GM21360 (cell line): Measurements from ENCODE around the gene FAM117A.
"Not testable (repeated sequence)": the region's sequence is repeated elsewhere in the genome, so short reads cannot be mapped to it uniquely, and the experiment has no call there.

Experiments used
- ATAC-seq: cut with Tn5 transposase; IDR thresholded peaks from one replicate; pipeline ENCODE4 v1.9.1; 2021; ENCODE audit warnings: mild to moderate bottlenecking, moderate library complexity; ENCODE audit not compliant: unreplicated experiment

The FAM117A gene

GRCh38 chr17:49764559-49765180, 739 bp upstream of the FAM117A start:
- ATAC-seq: no peak

GRCh38 chr17:49762151-49762941, 1.6 kb downstream of the FAM117A start:
- no peak for ATAC-seq

- no peak for ATAC-seq
Observed at GRCh38 chr17:49760932-49761558, 2.9 kb downstream of the FAM117A start.

GRCh38 chr17:49760296-49760695, 3.6 kb downstream of the FAM117A start:
- no peak for ATAC-seq

DNA sequence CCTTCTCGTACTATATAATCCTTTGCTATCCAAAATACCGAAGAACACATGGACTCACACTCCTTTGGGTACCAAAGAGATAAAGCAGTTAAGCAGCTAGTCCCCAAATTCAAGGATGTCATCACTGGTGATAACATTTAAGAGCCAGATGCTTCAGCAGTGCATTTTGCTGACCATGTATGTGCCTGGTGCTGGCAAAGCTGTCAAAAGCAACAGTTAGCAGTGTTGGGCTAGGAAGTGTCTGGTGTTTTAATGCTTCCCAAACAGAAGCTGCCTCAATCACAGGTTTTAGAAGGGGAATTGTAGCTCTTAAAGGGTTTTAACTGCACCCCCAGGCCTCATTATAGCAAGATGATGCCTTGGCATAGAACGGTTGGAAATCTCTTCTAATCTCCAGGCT, 4.7 kb downstream of the FAM117A start:
- no peak for ATAC-seq

GRCh38 chr17:49758464-49759010, 5.4 kb downstream of the FAM117A start:
- ATAC-seq: not testable (repeated sequence)

GRCh38 chr17:49757151-49757777, 6.7 kb downstream of the FAM117A start:
- no peak for ATAC-seq

DNA sequence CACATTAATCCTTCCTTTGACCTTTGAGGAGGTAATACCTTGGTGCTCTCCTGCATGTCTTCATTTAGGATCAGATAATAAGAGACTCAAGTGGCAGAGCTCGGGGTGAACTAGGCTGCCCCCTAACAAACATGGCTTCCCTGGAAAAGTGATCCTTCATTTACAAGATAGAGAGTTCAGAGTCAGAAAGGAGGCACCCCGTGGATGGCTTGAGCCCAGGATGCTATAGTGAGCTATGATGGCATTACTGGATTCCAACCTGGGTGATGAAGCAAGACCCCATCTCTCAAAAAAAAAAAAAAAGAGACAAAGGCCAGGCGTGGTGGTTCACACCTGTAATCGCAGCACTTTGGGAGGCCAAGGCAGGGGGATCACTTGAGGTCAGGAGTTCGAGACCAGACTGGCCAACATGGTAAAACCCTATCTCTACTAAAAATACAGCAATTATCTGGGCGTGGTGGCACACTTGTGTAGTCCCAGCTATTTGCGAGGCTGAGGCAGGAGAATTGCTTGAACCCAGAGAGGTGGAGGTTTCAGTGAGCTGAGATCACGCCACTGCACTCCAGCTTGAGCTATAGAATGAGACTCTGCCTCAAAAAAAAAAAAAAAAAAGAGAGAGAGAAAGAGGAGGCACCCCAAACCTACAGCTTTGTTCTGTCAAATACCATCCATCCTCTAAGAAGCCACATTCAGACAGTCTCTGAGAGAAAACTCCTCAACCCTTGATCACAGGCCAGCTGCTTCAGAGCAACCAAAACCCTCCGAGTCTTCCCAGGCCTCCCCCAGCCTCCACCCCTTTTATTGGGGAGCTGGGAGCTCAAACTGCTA, 7.4 kb downstream of the FAM117A start:
- no peak for ATAC-seq

DNA sequence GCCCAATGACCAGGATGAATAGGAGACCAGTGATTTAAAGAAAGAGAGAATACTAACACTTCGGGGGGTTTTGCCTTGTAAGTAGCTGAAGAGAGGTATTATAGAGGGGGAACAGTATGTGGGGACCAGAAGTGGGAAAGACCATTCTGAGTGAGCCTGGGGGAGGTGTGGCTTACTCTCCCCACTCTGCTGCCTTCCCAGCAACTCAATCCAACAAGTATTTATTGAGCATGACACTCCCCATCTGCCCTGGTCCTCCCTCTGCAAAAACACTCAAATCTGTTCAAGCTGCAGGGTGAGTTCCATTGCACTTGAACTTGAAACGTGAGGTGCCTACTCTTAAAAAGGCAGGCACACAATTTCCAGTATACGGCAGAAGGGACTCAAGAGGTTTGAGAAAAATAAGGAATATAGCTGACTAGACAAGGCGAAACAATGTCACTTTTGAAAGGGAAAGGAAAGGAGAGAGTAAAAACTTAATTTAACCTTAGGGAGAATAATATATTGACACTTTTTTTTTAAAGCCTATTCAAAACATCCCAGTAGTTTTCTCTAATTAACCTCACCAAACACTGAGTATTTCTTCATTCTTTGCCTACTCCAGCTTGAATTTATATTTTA, 8.2 kb downstream of the FAM117A start:
- no peak for ATAC-seq

DNA sequence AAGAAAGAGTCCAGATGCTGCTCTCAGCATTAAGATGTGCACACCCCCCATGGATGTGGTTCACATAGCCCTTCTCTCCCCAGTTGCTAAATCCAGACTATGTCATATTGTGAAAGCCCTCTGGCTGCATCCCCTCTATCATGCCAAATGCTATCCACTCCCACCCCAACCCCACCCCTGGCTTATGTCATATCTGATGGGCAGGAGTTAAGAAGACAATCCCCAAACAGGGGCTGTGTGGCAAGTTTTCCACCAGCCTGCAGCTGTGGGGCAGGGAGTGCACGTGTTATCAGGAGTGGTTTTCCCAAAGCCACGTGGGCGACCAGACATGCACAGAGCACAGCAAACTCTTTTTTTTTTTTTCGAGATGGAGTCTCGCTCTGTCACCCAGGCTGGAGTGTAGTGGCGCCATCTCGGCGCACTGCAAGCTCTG, 10.0 kb downstream of the FAM117A start:
- no peak for ATAC-seq

- ATAC-seq: no peak
Observed at GRCh38 chr17:49752508-49752907, 11.4 kb downstream of the FAM117A start.

DNA sequence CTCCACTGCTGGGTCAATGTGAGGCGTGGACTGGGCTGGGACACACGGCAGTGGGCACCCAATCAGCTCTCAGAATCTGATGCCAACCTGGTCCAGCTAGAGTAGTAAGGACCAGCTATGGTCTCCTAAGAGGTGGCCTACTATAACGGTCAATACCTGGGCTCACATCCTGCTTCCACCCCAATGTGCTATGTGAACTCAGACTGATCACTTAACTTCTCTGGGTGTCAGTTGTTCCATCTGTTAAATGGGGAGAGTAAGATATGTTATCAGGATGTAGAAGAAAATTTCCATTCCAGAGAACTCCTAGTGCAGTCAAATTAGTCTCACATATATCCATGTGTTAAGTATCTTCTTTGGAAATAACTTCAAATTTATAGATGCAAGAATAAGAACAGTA, 14.2 kb downstream of the FAM117A start:
- ATAC-seq: no peak

- ATAC-seq: peak; percentile 72
Observed at GRCh38 chr17:49748791-49749190, 15.1 kb downstream of the FAM117A start.

- ATAC-seq: no peak
Observed at GRCh38 chr17:49748223-49748622, 15.7 kb downstream of the FAM117A start.

DNA sequence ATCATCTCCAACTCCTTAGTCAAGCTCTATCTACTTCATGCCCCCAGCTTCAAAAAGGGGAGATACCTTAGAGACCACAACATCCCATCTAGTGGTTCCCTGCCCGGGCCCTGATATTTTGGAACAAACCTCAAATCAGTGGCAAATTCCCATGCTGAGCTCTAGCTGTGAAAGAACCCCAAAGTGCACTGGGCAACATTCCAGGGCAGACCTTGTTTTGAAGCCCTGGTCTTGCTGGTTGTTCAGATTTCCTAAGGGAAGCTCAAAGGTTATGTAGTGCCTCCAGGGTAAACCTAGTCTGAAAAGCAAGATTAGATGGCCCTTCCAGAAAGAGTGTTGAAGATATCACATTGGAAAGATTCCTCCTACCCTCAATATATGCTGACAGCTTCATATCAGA, 16.3 kb downstream of the FAM117A start:
- no peak for ATAC-seq

DNA sequence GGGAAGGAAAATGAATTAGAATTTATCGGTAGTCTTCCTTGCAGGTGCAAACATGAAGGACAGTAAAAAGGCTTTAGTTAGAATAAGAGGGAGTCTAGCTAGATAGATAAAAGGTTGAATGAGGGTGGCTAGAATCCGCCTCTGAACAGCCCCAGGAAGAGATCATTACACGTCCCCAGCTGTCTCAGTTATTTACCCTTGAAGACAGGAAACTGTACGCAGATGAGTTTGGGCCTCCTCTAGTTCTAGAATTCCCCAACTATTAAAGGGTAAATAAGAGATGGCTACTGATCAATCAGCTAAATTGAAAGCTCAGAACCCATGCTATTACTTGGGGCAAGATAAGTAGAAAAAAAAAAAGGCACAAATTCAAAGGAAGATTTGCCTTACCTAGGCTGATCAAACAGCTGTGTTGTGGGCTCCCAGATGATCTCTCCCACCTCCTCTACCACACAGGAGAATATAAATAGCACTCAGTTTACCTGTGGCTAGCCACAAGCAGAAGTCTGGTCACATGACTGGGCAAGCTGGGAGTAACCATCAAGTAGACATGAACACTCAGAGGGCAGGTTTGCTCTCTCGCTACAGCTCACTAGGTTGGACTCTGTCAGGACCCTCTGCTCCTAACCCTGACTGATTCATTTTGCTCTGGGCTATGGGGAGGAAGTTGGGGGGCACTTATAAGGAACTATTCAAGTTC, 17.0 kb downstream of the FAM117A start:
- ATAC-seq: peak; percentile 43

DNA sequence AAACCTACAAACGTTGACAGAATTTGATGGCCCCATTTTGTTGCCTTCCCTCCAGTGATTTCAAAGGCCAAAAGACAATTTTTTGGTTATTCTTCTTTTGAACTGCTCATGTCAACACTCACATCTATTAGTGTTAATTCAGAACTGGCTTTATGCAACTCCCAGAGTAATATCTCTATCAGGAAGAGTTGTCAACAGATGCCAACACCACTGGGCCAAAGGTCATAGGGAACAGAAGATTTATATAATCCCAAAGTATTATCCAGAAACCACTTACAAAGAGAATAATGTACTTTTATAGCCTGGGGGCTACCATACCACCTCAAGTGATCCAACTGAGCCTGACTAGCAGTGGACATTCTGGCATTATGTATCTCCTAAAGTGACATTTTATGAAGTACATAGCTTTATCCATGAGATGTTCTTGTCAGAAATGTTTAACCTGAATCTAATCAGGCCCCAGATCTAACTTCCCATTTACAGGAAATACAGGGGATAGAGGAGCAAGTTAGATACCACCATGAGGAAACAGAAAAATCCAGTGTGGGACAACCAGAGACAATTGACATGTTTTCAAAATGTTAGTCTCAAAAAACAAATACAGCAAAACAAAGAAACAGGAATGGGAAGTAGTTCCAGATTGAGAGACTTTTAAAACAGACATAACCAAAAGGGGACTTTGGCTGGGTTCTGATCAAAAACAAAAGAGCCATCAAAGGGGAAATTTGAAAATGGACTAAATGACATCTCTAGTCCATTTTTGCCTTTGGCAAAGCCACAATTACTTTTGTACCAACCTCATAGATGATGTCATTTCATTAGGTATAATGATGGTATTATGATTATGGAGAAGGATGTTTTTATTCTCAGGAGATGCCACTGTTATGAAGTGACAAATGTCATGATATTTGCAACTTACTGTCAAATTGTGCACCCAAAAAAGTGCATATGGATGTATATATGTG, 18.5 kb downstream of the FAM117A start:
- no peak for ATAC-seq

DNA sequence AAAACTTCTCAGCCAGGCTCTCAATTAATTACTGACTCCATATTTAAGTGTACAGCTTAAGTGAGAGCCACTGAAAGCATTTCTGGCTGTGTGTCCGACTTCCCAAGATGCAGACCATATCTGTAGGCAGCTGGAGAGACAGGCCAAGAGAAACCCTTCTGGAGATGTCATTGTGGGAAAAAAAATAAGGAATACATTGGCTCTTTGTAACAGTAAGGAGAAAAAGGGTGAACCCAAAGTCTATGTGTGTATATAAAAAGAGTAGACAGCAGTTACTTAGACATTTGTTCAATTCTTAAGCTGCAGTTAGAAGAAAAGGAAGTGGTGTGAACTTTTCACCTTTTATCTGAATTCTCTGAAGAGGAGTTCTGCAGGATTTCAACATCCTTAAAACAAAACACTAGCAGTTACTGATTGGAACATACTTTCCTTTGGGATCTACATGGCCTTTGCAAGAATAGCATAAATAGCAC, 21.7 kb downstream of the FAM117A start:
- no peak for ATAC-seq
